ENCODE results near the gene C12orf56.

DNA sequence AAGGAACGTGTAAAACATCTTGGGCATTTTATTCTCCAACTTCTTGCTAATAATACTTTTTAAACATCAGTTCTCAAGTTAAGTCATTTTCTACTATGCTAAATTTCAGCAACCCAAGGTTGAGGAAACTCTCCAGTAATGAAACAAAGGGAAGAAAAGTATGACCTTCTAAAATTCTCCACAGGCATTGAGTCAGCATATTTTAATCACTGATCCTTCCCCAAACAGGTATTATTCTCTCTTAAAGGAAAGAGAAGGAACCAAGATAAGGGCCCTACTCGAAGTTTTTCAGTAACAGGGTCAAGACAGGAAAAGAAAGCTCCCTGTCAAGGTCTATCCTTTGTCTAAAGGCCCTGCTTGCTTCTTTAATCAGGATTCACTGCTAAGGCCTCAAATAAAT is 171.4 kb downstream of the C12orf56 start:
- TF ChIP-seq RAD21 (IDR thresholded peaks at IDR 0.05; ENCODE audit: low read depth) = no peak
- TF ChIP-seq, protein P1, sequence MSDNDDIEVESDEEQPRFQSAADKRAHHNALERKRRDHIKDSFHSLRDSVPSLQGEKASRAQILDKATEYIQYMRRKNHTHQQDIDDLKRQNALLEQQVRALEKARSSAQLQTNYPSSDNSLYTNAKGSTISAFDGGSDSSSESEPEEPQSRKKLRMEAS (IDR thresholded peaks at IDR 0.05) = no peak
- no peak for TF ChIP-seq CTCF (IDR thresholded peaks at IDR 0.05 in 2 of 3, conservative IDR thresholded peaks at IDR 0.05 in 1 of 3; ENCODE audit: borderline replicate concordance in 1 of 3, insufficient read depth in 1 of 3, low read depth in 2 of 3, low read length in 2 of 3)
